HG03439 (cell line): ENCODE results near the gene CCBE1.
"Not testable (repeated sequence)": the region's sequence is repeated elsewhere in the genome, so short reads cannot be mapped to it uniquely, and the experiment has no call there.

Source experiments
- ATAC-seq: cut with Tn5 transposase; IDR thresholded peaks from one replicate; pipeline ENCODE4 v1.9.1; 2021; ENCODE audit warnings: mild to moderate bottlenecking, moderate library complexity; ENCODE audit not compliant: unreplicated experiment

Gene CCBE1

DNA sequence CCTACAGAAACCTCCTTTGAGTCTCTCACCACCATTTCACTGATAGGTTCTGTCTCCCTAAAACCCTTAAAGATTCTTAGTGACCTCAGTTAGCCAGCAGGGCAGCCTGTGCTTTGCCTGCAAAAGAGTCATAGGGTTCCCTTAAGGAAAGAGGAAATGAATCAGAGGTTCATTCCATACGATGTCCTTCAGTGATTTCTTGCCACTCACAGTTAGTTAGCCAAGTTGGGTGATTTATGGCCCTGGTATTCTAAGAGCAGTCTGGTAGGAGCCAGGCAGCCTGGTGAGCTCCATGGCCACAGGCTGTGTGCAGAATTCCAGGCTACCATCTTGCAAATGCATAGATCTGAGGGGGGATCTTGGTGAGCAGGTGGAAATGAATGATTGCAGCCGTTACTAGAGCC lies 18.7 kb upstream of the CCBE1 start:
- no peak for ATAC-seq

DNA sequence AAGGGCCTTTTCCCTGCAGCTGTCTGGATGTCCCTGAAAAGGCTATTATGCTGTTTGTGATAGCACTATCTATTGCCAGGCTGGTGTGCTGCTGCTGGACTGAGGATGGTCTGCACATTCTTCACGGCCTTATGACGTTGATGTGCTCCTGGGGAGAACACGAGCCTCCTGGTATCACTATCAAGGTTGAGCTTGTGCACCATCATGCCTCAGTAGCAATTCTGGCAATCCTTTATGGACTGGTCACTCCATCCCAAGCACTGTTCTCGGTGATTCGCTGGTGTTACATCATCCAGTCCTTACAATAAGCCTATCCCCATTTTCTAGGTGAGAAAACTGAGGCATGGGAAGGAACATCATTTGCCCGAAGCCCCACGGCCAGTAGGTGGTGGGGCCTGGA lies 18.2 kb upstream of the CCBE1 start:
- no peak for ATAC-seq

DNA sequence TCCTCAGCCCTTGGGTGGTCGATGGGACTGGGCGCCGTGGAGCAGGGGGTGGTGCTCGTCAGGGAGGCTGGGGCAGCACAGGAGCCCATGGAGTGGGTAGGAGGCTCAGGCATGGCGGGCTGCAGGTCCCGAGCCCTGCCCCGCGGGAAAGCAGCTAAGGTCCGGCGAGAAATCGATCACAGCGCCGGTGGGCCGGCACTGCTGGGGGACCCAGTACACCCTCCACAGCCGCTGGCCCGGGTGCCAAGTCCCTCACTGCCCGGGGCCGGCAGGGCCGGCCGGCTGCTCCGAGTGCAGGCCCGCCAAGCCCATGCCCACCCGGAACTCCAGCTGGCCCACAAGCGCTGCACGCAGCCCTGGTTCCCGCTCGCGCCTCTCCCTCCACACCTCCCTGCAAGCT lies 16.9 kb upstream of the CCBE1 start:
- ATAC-seq = not testable (repeated sequence)

DNA sequence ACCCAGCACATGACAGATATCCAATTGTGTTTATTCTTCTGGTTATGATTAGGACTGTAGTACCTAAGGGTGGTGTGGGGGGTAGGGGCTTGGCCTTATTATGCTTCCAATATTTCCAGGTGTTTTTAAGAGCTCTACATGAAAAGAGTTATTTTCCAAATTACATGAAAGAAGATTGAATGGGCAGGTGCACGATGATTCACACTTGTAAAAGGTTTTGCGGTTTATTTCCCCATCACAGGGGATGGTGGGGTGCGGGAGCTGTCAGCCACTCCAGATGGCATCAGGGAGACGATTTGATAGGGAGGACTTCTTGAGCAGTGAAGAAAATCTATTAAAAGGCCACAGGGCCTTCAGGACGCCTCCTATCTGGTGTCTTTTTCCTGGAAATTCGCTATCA lies 15.1 kb upstream of the CCBE1 start:
- no peak for ATAC-seq

DNA sequence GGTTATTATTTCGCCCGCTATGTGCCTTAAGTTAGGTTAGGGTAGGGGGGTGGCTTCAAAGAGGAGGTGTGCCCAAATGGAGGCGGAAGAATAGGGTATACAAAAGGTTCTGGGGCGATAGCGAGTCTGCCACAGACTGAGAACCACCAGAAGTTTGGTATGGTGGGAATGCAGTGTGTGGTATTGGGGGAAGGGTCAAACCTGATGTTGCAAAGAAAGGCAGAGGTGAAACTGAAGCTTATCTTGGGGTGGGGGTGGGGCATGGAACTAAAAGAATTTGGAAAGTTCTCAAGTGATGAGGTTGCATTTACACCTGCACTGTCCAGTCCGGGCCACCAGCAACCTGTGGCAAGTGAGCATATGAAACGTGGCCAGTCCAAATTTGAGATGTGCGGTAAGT lies 11.8 kb upstream of the CCBE1 start:
- no peak for ATAC-seq

DNA sequence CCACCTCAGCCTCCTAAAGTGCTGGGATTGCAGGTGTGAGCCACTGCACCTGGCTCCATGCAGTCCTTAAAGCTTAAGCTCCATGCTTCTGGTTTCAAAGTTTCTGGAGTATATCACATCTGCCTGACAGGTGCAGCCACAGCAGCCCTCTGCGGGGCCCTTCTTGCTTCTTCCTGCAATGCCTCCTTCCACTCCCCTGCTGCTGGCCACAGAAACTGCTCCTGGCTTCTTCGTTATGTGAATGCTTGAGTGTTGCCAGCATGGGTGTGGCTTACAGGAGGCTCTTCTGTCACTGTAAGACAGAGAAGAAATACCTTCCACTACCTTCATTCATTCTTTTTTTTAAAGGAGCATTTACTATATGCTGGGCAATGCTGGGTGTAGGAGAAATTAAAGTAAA lies 10.1 kb upstream of the CCBE1 start:
- ATAC-seq = no peak

DNA sequence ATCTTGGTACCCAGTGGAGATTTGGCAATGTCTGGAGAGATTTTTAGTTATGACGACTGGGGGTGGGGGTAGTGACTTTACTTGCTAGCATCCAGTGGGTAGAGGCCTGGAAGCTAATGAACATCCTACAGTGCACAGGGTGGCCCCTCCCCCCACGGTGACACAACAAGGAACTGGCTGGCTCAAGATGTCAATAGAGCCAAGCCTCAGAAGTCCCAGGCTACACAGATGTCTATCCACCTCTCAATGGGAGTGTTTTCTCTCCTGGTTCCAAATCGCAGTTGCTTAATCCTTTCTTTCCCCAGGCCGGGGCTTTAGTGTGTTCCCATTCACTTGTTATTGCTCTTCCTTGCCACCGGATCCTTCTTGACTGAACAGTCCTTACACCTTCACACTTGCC lies 9.3 kb upstream of the CCBE1 start:
- ATAC-seq = no peak

DNA sequence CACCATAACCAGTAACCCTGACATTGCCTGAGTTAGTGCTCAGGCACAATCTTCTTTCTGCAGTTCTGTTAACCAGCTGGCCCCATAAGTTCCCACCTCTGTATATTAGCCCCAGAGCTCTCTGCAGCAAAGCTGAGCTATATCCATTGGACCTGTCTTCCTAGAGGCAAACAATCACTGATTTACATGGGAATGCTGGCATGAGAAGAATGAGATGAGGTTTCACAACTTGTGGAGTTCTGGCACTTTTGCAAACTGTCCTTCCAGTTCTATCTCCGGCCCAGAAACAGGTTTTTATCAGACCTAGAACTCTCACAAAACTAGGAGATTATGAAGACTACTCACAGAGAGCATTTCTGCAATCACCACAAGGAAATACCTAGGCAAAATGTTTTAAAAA lies 7.9 kb upstream of the CCBE1 start:
- ATAC-seq = no peak

DNA sequence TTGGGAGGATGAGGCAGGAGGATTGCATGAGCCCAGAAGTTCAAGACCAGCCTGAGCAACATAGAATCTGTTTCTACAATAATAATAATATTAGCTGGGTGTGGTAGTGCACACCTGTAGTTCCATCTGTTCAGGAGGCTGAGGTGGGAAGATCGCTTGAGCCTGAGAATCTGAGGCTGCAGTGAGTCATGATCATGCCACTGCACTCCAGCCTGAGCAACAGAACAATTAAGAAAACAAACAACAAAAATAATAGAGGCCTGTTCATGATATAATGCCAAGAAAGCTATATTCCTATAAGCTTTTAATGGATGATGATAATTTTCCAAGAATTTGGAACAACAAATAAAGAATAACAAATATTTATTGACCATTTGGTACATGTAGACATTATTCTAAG lies 6.9 kb upstream of the CCBE1 start:
- no peak for ATAC-seq

DNA sequence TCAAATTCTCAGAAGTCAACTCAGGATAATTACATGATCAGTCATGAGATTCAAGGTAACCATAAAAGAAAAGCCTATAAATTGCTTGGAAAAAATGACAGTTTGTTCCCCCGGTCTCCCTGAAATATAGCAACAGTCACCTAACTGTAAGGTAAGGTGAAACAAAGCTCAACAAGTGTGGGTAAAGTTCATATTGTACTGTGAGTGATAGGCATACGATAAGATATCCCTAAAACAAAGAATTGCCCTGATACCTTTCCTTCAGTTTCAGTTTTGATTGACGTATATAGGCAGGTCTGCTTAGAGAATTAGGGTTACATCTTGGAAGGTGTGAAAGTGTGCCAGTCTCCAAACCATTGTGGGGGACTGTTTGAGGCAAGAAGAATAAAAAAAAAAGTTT lies 4.0 kb upstream of the CCBE1 start:
- ATAC-seq = no peak

DNA sequence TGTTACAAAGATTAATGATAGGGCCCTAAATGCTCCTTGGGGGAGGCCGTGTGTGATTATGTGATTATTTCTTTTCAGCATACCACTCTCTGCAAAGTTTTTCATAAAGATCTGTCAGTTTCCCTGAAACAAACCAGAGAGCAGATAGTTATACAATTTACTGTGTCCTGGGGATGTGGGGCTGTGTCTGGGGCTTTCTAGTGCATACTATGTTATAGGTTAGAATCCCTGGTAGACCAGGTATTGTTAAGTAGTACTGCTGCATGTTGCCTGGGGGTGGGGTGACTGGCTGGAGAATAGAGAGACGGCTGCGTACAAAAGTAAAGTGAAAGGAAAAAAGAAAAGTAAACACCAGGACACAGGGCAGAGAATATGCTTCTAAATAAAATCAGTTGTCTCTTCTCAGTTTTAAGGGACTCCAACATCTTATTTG lies 3.3 kb upstream of the CCBE1 start:
- ATAC-seq = no peak

DNA sequence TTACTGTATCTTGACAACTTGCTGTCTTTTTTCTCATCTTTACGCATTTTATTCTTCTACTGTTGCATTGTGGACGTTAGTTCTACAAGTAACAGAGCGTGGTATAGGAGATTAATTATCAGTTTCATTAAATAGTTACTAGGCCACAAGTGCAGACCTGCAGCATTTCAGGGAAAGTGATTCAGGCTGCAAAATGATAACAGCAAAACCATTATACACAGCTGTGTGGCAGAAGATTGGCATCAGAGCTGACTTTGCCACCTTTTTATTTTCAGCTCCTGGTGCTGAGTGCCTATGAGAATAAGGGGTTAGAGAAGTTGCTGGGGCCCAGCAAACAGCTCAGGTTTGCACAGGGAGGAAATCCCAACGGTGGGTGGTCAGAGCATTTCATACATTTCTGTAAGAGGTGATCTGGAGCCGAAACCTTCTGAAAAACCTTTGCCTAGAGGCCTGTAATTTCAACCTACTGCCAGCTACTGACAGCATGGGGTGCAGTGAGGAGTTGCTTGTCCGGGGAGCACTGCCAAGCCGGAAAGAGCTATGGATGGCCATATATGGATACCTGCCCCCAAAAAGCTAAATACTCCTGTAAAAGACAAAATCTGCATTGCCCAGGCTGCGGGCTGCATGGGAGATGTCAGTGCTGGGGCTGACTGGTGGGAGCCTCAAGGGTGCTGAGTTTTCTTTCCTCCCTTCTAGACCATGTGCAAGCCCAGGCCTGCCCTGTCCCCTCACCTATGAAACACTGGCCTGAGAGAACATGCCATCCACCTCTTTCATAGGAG lies 2.7 kb upstream of the CCBE1 start:
- no peak for ATAC-seq

DNA sequence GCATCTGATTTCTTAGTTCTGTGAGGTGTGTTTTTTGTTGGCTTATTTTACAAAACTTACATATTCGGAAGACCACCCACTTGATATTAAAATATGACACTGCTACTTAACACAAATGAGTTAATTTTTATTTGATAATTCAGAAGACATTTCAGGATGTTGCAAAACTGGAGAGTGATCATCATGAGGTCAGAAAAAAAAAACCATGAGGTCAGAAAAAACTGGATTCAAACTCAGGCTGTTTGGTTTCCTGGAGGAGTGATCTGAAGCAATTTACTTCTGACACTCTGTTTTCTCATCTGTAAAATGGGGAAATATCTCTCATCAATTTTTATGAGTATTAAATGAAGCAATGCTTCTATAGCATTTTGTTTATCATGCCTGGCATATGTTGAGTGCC lies 1.8 kb upstream of the CCBE1 start:
- ATAC-seq = no peak

DNA sequence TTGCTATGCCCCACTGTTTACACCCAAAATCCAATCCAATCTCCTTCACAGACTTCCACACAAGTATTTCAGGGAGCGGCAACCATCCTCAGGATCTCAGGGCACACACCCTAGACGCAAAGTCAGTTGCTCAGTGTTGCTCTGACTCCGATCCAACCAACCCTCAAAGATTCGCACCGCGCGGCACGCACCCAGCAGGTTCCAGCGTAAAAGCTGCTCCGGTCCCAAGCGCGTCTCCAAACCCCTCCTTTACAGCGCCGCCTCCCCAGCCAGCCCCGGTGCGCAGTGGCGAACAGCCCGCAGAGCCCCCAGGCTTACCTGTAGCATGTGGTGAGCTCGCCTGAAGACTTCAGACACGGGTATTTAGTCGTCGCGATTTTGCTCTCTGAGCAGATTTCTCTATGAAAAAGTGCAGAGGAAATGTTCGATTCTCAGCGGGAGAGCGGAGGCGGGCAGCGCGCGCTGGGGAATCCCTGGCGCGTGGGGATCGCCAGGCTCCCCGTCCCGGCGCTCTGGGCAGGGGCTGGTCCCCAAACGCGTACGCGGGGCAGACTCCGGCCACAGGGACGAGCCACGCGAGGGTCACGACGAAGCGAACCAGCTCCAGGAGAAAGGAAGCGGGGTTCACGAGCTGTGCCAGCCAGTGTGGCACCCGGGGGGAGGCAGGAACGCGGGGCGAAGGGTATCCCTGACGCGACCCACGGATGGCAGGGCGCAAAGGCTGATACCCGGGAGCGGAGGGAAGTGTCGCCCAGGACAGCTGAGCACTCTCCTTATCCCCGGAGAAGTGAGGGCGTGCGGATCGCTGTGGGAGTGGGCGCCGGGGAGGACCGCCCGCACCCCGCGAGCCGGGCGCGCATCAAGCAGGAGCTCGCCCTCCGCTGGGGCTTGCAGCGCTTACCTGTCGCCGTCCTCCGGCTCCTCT lies 650 bp downstream of the CCBE1 start:
- ATAC-seq = no peak

DNA sequence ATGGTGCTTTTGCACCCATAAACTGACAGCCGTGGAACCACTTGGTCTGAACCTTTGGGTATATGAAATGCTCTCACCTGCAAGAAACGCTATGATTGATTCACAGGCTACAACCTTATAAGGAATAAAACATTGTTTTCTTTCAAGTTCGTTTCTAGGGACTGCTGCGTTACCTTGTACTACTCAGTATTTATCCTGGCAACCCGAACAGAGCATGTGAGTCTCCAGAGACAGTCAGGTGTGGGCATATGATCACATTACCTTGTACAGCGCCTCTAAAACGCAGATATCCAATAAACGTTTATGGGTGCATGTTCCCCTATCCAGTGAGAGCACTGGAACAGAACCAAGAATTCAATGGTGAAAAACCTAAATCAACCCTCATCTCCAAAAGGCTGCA lies 1.7 kb downstream of the CCBE1 start:
- ATAC-seq = no peak

DNA sequence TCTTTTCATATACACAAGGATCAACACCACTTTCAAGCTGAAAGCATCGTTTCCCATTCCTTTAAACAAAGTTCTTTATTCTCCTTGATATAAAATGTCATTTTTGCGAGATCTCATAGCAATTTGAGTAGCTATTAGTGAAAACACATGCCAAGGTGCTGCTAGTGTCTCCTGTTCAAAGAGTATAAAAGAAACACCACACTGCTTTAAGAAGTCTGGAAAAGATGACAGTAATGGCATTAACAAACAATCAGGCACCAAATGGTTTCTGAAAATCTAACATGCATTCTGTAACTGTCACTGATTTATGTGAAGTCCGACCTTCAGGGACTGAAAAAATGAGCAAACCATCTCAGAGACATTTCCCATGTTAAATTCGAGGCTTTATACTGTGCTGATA lies 2.4 kb downstream of the CCBE1 start:
- ATAC-seq = no peak

DNA sequence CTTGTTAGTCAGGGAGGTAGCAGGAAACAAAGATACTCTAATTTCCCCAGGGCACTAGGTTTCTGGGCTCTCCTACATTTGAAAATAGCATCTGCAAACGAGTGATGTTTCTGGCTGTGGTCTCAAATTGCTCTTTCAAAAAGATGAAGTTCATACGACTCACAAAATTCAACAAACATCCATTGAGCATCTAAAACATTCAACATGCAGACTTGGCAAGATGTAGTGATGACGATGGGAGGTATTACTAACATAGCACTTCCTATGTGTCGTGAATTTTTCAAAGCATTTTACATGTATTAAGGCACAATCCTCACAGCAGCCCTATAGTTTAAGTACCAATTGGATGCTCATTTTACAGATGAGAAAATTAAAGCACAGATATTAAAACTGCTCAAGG lies 5.2 kb downstream of the CCBE1 start:
- ATAC-seq = no peak

DNA sequence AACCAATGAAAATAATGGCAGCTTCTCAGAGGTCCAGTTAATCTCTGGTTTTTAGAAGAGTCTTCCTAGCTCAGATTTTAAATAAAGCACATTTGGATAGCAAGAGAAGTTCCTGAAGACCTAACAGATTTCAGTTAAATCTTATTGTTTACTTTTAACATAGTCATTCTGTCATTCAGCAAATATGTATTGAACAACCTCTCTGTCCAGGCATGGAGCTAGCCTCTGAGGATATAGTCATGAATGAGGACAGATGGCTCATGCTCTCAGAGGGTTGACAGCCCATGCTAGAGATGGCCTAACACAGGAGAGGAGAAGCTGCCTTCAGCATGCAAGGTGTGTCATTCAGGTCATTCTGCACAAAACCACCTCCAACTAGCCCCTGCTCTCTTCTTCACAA lies 6.2 kb downstream of the CCBE1 start:
- ATAC-seq = no peak

DNA sequence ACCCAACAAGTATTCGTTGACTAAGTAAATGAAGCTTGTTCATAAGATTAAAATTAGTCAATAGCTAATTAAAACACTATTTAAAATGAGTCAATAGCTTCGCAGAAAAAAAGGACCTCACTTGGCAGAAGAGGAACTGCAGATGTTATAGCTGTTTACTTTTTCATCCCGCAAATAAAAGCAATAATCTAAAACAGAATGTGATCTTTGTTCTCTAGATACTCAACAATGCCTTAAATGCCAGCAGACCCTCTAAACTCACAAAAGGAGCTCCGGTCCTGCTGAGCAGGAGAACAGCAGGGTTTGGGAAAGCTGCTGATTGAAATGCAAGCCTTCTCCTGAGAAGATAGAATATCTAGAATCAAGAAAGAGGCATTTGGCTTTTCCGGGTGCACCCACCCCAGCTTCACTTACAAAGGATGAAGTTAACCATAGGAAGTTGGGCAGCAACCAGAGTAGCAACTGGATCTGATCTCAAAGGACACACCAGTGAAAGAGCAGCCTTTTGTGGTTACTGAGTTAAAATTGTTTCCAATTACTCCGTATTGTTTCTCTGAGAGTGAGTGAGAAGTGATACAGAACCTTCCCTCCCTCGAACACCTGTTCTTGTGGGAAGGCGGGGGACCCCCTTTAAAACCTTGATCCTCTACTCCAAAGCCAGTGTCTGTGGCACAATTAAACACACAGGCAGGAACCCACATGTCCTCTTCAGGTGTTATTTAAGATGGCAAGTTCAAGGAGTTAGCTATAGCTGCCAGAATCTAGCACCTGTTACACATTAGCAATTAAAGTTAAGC lies 6.8 kb downstream of the CCBE1 start:
- no peak for ATAC-seq

DNA sequence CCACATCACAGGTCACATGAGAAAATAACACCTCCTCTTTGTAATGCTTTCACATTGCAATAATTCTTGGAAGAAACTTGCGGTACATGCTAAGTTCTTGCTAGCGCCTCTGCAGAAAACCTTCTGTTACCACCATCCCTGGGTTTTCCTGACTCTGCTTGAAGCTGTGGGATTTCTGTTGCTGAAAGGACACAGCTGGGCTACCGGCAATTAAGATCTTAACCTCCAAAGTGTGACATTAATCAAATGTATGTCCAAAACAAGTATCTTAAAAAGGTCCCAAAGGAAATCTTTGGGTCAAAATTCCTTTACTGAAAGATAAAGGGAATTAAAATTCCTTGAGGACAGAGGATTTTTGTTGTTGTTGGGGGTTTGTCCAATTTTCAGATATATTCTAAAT lies 7.5 kb downstream of the CCBE1 start:
- no peak for ATAC-seq

DNA sequence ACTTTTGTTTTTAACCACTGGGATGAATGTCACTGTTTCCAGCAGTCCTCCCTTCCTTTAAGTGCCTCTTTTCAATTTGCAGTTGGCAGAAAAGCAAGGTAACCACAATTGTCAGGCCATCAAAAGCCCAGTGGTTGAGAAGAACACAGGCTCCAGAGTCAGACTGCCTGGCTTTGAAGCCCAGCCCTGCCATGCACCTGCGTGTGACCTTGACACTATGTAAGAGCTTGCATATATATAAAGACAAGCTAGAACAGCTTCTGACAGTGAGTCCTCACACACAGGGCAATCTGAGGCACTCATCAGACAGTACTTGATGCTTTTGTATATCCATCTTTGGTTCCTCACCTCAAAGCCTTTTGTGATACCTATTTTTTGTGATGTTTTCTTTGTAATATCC lies 11.0 kb downstream of the CCBE1 start:
- ATAC-seq = no peak
